H1 (cell line): ENCODE data around the gene PROSER1. TPM values are rescaled to one million over a fixed set of nuclear protein-coding genes. Genes with fewer than 3 reads are reported as not detected.

Source experiments
- CTCF ChIA-PET: fragments of 300-600 bp; sonication (Branson Sonifier 250); formaldehyde crosslinking; loops from one replicate; lab custom pipeline; 2021; ENCODE audit not compliant: partially characterized antibody; lab: Charles Lee
- POLR2A ChIA-PET: fragments of 300-600 bp; sonication (Branson Sonifier 250); formaldehyde crosslinking; loops from one replicate; lab custom pipeline; 2021; ENCODE audit warnings: inconsistent platforms; ENCODE audit not compliant: partially characterized antibody; lab: Charles Lee
- DNase-seq, 2 experiments: peaks; one replicate each; pipeline versions ENCODE4 v3.0.0 to v3.0.0-alpha.2; 2010 to 2022; ENCODE audit warnings: low spot score in 2 of 2, low read depth in 1 of 2, mixed read lengths in 1 of 2
- FAIRE-seq: peaks from 2 replicates; lab custom pipeline; 2011; peaks lifted over from hg19 to GRCh38; lab: Jason Lieb, UNC
- H2AFZ ChIP-seq: 2 replicates; pipeline ENCODE4 v1.8.1; 2012; ENCODE audit warnings: low read length, inconsistent platforms
- H2AK5ac ChIP-seq: 2 replicates; pipeline ENCODE4 v1.6.1; 2013; ENCODE audit warnings: low read depth, low read length
- H2BK120ac ChIP-seq: replicated peaks from 2 replicates; pipeline ENCODE3; 2013; ENCODE audit warnings: low read depth, low read length, inconsistent platforms
- H2BK12ac ChIP-seq: 2 replicates; pipeline ENCODE4 v1.6.1; 2013; ENCODE audit warnings: low read depth, low read length
- H2BK15ac ChIP-seq: 2 replicates; pipeline ENCODE4 v1.6.1; 2013; ENCODE audit warnings: low read length
- H2BK20ac ChIP-seq: 2 replicates; pipeline ENCODE4 v1.6.1; 2013; ENCODE audit warnings: low read length
- H2BK5ac ChIP-seq: 2 replicates; pipeline ENCODE4 v1.6.1; 2013; ENCODE audit warnings: low read depth, low read length
- H3K14ac ChIP-seq: 2 replicates; pipeline ENCODE4 v1.6.1; 2013; ENCODE audit warnings: inconsistent platforms; ENCODE audit not compliant: insufficient read length
- H3K18ac ChIP-seq: 2 replicates; pipeline ENCODE4 v1.6.1; 2013; ENCODE audit warnings: low read length; ENCODE audit errors: extremely low read depth
- H3K23ac ChIP-seq: 2 replicates; pipeline ENCODE4 v1.6.1; 2013; ENCODE audit warnings: inconsistent platforms; ENCODE audit not compliant: insufficient read length
- H3K23me2 ChIP-seq: 2 replicates; pipeline ENCODE4 v1.6.1; 2013; ENCODE audit warnings: low read depth, low read length
- H3K27ac ChIP-seq: 2 replicates; pipeline ENCODE4 v1.6.1; 2011; ENCODE audit warnings: low read depth, low read length, inconsistent platforms
- H3K27me3 ChIP-seq, 4 experiments: replicated peaks in 1 of 4; 1 replicate in 1 of 4; 2 replicates in 3 of 4; pipeline versions ENCODE4 v1.6.1 to v1.8.1; 2011 to 2013; ENCODE audit warnings: low read length in 3 of 4, mild to moderate bottlenecking in 3 of 4, inconsistent platforms in 2 of 4, mixed read lengths in 2 of 4, moderate library complexity in 1 of 4; ENCODE audit not compliant: control insufficient read depth in 3 of 4, insufficient read depth in 3 of 4; ENCODE audit errors: extremely low read depth in 1 of 4
- H3K36me3 ChIP-seq, 4 experiments: 2 replicates each; pipeline versions ENCODE4 v1.6.1 to v1.8.1; 2011 to 2013; ENCODE audit warnings: mild to moderate bottlenecking in 4 of 4, low read length in 3 of 4, moderate library complexity in 2 of 4, control low read depth in 1 of 4, inconsistent platforms in 1 of 4; ENCODE audit not compliant: insufficient read depth in 4 of 4, control insufficient read depth in 2 of 4
- H3K4ac ChIP-seq: replicated peaks from 2 replicates; pipeline ENCODE3; 2013; ENCODE audit warnings: low read length, low read depth, mixed read lengths, inconsistent platforms; ENCODE audit not compliant: insufficient read length
- H3K4me1 ChIP-seq, 4 experiments: replicated peaks in 1 of 4; 1 replicate in 1 of 4; 2 replicates in 3 of 4; pipeline versions ENCODE4 v1.6.1 to v1.8.1; 2011 to 2013; ENCODE audit warnings: low read length in 3 of 4, inconsistent platforms in 2 of 4, mixed read lengths in 1 of 4; ENCODE audit not compliant: insufficient read depth in 4 of 4, control insufficient read depth in 3 of 4
- H3K4me2 ChIP-seq, 2 experiments: 2 replicates each; pipeline versions ENCODE4 v1.6.1 to v1.8.1; 2011 to 2013; ENCODE audit warnings: low read depth in 2 of 2, low read length in 2 of 2, control low read depth in 1 of 2, inconsistent platforms in 1 of 2, mild to moderate bottlenecking in 1 of 2; ENCODE audit not compliant: insufficient read depth in 1 of 2
- H3K4me3 ChIP-seq, 4 experiments: fragments of 200-600, 300-600 bp in 1 of 4; sonication (generic), shearing (Covaris generic), sonication (Bioruptor Twin) in 1 of 4; 2 replicates each; pipeline versions ENCODE4 v1.5.1 to v1.8.1; 2011 to 2016; ENCODE audit warnings: low read length in 4 of 4, low read depth in 3 of 4, control low read depth in 2 of 4, inconsistent platforms in 2 of 4, mild to moderate bottlenecking in 2 of 4, mixed read lengths in 1 of 4, moderate library complexity in 1 of 4; ENCODE audit not compliant: insufficient read depth in 2 of 4; ENCODE audit errors: extremely low read depth in 1 of 4
- H3K56ac ChIP-seq: replicated peaks from 2 replicates; pipeline ENCODE3; 2013; ENCODE audit warnings: low read depth, mild to moderate bottlenecking, mixed read lengths, low read length, inconsistent platforms; ENCODE audit not compliant: insufficient read length
- H3K79me1 ChIP-seq: 2 replicates; pipeline ENCODE4 v1.6.1; 2013; ENCODE audit warnings: low read depth, low read length, control low read depth
- H3K79me2 ChIP-seq, 2 experiments: 2 replicates each; pipeline versions ENCODE4 v1.6.1 to v1.8.1; 2012 to 2013; ENCODE audit warnings: low read length in 2 of 2, mild to moderate bottlenecking in 2 of 2, inconsistent platforms in 1 of 2; ENCODE audit not compliant: insufficient read depth in 2 of 2, control insufficient read depth in 1 of 2
- H3K9ac ChIP-seq, 4 experiments: replicated peaks in 1 of 4; 1 replicate in 1 of 4; 2 replicates in 3 of 4; pipeline versions ENCODE4 v1.6.1 to v1.8.1; 2011 to 2013; ENCODE audit warnings: low read depth in 3 of 4, low read length in 3 of 4, control low read depth in 2 of 4, mild to moderate bottlenecking in 2 of 4, moderate library complexity in 2 of 4, inconsistent platforms in 1 of 4; ENCODE audit errors: extremely low read depth in 1 of 4
- H3K9me3 ChIP-seq, 2 experiments: 2 replicates each; pipeline versions ENCODE4 v1.6.1 to v1.8.1; 2012 to 2013; ENCODE audit warnings: mild to moderate bottlenecking in 2 of 2, moderate library complexity in 2 of 2, control low read depth in 1 of 2, inconsistent platforms in 1 of 2, low read depth in 1 of 2, low read length in 1 of 2, mixed read lengths in 1 of 2; ENCODE audit not compliant: insufficient read depth in 2 of 2
- H4K20me1 ChIP-seq, 2 experiments: replicated peaks in 1 of 2; 2 replicates each; pipeline versions ENCODE3 to v1.8.1; 2011 to 2013; ENCODE audit warnings: inconsistent platforms in 2 of 2, low read length in 2 of 2, mild to moderate bottlenecking in 1 of 2; ENCODE audit not compliant: insufficient read depth in 2 of 2, control insufficient read depth in 1 of 2
- H4K5ac ChIP-seq: 2 replicates; pipeline ENCODE4 v1.6.1; 2013; ENCODE audit warnings: low read length, low read depth, mixed read lengths, inconsistent platforms; ENCODE audit not compliant: insufficient read length
- H4K8ac ChIP-seq: 2 replicates; pipeline ENCODE4 v1.8.0; 2013; ENCODE audit warnings: mild to moderate bottlenecking, moderate library complexity, low read length, inconsistent platforms; ENCODE audit not compliant: insufficient read depth; ENCODE audit errors: extremely low read depth
- H4K91ac ChIP-seq: replicated peaks from 2 replicates; pipeline ENCODE3; 2013; ENCODE audit warnings: low read length, mixed read lengths, inconsistent platforms; ENCODE audit not compliant: insufficient read length
- CEBPB ChIP-seq: IDR thresholded peaks from 2 replicates; pipeline ENCODE4 v1.6.1; 2012; ENCODE audit warnings: low read depth, low read length
- CHD2 ChIP-seq: IDR thresholded peaks from 2 replicates; pipeline ENCODE4 v1.6.1; 2012; ENCODE audit warnings: low read length, improper control_type of control experiment
- HDAC2 ChIP-seq, 2 experiments: fragments of 300-600 bp in 1 of 2; sonication (generic) in 1 of 2; IDR thresholded peaks; 2 replicates each; pipeline ENCODE4 v1.6.1; 2011 to 2012; ENCODE audit warnings: low read depth in 2 of 2, low read length in 2 of 2, mild to moderate bottlenecking in 2 of 2, moderate library complexity in 2 of 2, borderline replicate concordance in 1 of 2, inconsistent platforms in 1 of 2
- JUND ChIP-seq: IDR thresholded peaks from 2 replicates; pipeline ENCODE4 v1.6.1; 2011; ENCODE audit warnings: mild to moderate bottlenecking, improper control_type of control experiment, low read length
- POU5F1 ChIP-seq: IDR thresholded peaks from 2 replicates; pipeline ENCODE4 v1.6.1; 2011; ENCODE audit warnings: low read depth, mild to moderate bottlenecking, low read length, moderate library complexity
- SP2 ChIP-seq: IDR thresholded peaks from 2 replicates; pipeline ENCODE4 v1.6.1; 2012; ENCODE audit warnings: mild to moderate bottlenecking, low read length, inconsistent platforms
- SUZ12 ChIP-seq: fragments of 200-600 bp; sonication (generic); IDR thresholded peaks from 2 replicates; pipeline ENCODE4 v1.6.1; 2012; ENCODE audit warnings: mild to moderate bottlenecking, inconsistent platforms, low read length, moderate library complexity, mixed read lengths
- TAF1 ChIP-seq: IDR thresholded peaks from 2 replicates; pipeline ENCODE4 v1.6.1; 2011; ENCODE audit warnings: mild to moderate bottlenecking, low read depth, low read length
- YY1 ChIP-seq: IDR thresholded peaks from 2 replicates; pipeline ENCODE4 v1.6.1; 2011; ENCODE audit warnings: low read depth, mild to moderate bottlenecking, low read length
- ZNF274 ChIP-seq: IDR thresholded peaks from 2 replicates; pipeline ENCODE4 v1.7.0; 2012; ENCODE audit warnings: low read length, borderline replicate concordance; ENCODE audit errors: extremely low read depth
- WGBS, 2 experiments: shearing (Covaris generic) in 1 of 2; methylation state at CpG; one replicate each; pipeline versions ENCODE4 v1.1.6 to v1.1.7; 2013 to 2015; ENCODE audit warnings: low lambda C conversion rate in 2 of 2, mixed read lengths in 2 of 2, inconsistent platforms in 1 of 2, low coverage in 1 of 2, missing lambda C conversion rate in 1 of 2; ENCODE audit not compliant: insufficient replicate concordance in 2 of 2, insufficient coverage in 1 of 2, insufficient read length in 1 of 2; ENCODE audit errors: extremely low coverage in 1 of 2, missing lambda C conversion rate in 1 of 2; 5-methylcytosine and 5-hydroxymethylcytosine counted together
- polyA plus RNA-seq, 7 experiments: library from polyadenylated mRNA; depleted of rRNA in 3 of 7; stranded (reverse) in 5 of 7; unstranded in 2 of 7; fragments of >200 nt in 5 of 7; fragments of 200-250 nt in 2 of 7; gene quantifications; 1 replicate in 5 of 7; 2 replicates in 1 of 7; 4 replicates in 1 of 7; pipeline versions ENCODE4 v1.2.1 to v1.2.3, GENCODE V29; 2011 to 2013; ENCODE audit warnings: missing spikeins in 2 of 7, mixed read lengths in 2 of 7
- total RNA-seq: library from RNA; stranded (reverse); fragmentation: NEBNext Ultra II Directional; extraction: Animal tissue kit (Norgen Biotek cat#: 25700); gene quantifications from 2 replicates; pipeline ENCODE4 v1.2.1, GENCODE V29; 2021

PROSER1 gene
- total and polyA plus RNA-seq, 2 of the 8 experiments (the other 6 are each of a cell fraction or from before 2014, with no cell fraction given) = 99.2 to 116 TPM

- Histone ChIP-seq H3K4me1 (peaks cover 0 to 3% (median 1%) of the 10 kb centered on the region in 4 experiments; a peak in 2 of 7 replicates), H3K4me2 (no peak overlapping the region), H3K27me3 (peaks cover 0 to 1% (median 0%) of the 10 kb centered on the region in 4 experiments; a peak in 1 of 7 replicates), H2BK120ac (no peak overlapping the region), H4K91ac (no peak overlapping the region), H3K23ac (no peak overlapping the region), H3K27ac (no peak overlapping the region), H3K56ac (no peak overlapping the region), H4K8ac (no peak overlapping the region), H3K9me3 (no peaks in the 10 kb centered on the region; a peak in 1 of 4 replicates), H4K20me1 (no peaks in the 10 kb centered on the region), H3K18ac (no peak overlapping the region), H4K5ac (no peak overlapping the region), H2AFZ (no peak overlapping the region), H3K79me2 (no peaks in the 10 kb centered on the region), H2BK12ac (no peak overlapping the region), H3K14ac (no peak overlapping the region), H3K36me3 (peaks cover 0 to 3% (median 0%) of the 10 kb centered on the region in 4 experiments; a peak in 1 of 8 replicates), H3K4ac (no peak overlapping the region), H3K9ac (no peak overlapping the region), H3K4me3 (no peak overlapping the region), H2BK5ac (no peak overlapping the region), H2AK5ac (no peak overlapping the region), H2BK15ac (no peak overlapping the region), H3K23me2 (no peaks in the 10 kb centered on the region), H2BK20ac (no peak overlapping the region), H3K79me1 (no peaks in the 10 kb centered on the region)
- no peak for DNase-seq
- TF ChIP-seq CHD2 (no peak), POU5F1 (no peak), CEBPB (no peak), ZNF274 (no peak), SUZ12 (no peak), HDAC2 (IDR thresholded peaks at IDR 0.05; ENCODE audit: borderline replicate concordance in 1 of 2, low read depth in 2 of 2, low read length in 2 of 2) (no peak), TAF1 (no peak), SP2 (no peak), YY1 (no peak), JUND (no peak)
- ChIA-PET POLR2A (interaction anchor here (1.3 kb wide), 1 partner anchor 15 kb away, joined by 7 read pairs; the partner anchor contains the start of genes NHLRC3 and PROSER1), CTCF (interaction anchor here (0.8 to 1.4 kb wide), 6 partner anchors 16 to 623 kb away, joined by 3 to 5 read pairs (median 3); no protein-coding TSS in a partner anchor)
- 75% methylated on average over 6 of the region's 6 CpGs; no CpG with 5 or more reads in 1 of the 2 experiments for WGBS, 2 experiments
- FAIRE-seq = no peak
These were observed 15.1 kb upstream of the PROSER1 start for GRCh38 chr13:39052944-39053343.
